ENCODE results near the gene ZNF841. TPM values are rescaled to one million over a fixed set of nuclear protein-coding genes. Genes with fewer than 3 reads are reported as not detected.
"Not testable (repeated sequence)": the region's sequence is repeated elsewhere in the genome, so short reads cannot be mapped to it uniquely, and the experiment has no call there.

ZNF841 gene
- total and polyA plus RNA-seq, 2 of the 13 experiments (the other 11 are each of a cell fraction or from before 2014, with no cell fraction given): 6.2 to 14.2 TPM

DNA sequence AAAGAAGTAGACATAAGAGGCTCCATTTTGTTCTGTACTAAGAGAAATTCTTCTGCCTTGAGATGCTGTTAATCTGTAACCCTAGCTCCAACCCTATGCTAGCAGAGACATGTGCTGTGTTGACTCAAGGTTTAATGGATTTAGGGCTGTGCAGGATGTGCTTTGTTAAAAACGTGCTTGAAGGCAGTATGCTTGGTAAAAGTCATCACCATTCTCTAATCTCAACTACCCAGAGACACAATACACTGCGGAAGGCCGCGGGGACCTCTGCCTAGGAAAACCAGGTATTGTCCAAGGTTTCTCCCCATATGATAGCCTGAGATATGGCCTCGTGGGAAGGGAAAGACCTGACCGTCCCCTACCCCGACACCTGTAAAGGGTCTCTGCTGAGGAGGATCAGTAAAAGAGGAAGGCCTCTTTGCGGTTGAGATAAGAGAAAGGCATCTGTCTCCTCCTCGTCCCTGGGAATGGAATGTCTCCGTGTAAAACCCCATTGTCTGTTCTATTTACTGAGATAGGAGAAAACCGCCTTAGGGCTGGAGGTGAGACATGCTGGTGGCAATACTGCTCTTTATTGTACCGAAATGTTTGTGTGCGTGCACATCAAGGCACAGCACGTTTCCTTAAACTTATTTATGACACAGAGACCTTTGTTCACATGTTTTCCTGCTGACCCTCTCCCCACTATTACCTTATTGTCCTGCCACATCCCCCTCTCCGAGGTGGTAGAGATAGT lies 69.1 kb downstream of the ZNF841 start (continued):
- TF ChIP-seq, protein P1, sequence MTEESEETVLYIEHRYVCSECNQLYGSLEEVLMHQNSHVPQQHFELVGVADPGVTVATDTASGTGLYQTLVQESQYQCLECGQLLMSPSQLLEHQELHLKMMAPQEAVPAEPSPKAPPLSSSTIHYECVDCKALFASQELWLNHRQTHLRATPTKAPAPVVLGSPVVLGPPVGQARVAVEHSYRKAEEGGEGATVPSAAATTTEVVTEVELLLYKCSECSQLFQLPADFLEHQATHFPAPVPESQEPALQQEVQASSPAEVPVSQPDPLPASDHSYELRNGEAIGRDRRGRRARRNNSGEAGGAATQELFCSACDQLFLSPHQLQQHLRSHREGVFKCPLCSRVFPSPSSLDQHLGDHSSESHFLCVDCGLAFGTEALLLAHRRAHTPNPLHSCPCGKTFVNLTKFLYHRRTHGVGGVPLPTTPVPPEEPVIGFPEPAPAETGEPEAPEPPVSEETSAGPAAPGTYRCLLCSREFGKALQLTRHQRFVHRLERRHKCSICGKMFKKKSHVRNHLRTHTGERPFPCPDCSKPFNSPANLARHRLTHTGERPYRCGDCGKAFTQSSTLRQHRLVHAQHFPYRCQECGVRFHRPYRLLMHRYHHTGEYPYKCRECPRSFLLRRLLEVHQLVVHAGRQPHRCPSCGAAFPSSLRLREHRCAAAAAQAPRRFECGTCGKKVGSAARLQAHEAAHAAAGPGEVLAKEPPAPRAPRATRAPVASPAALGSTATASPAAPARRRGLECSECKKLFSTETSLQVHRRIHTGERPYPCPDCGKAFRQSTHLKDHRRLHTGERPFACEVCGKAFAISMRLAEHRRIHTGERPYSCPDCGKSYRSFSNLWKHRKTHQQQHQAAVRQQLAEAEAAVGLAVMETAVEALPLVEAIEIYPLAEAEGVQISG (CRISPR knock-in tag; IDR thresholded peaks at IDR 0.05): peak; percentile 19; the same call in 1 of the 2 replicates
- TF ChIP-seq YEATS4 (CRISPR knock-in tag; IDR thresholded peaks at IDR 0.05; ENCODE audit: borderline replicate concordance) (peak; percentile 71; the same call in 1 of the 2 replicates), ZMYM4 (CRISPR knock-in tag; IDR thresholded peaks at IDR 0.05) (peak; percentile 60), ZSCAN29 (CRISPR knock-in tag; conservative IDR thresholded peaks at IDR 0.05) (0 out of 2 replicates have a peak, but pooled peaks have one; percentile 22), RFXAP (CRISPR knock-in tag; IDR thresholded peaks at IDR 0.05; ENCODE audit: borderline replicate concordance) (0 out of 2 replicates have a peak, but pooled peaks have one; percentile 23), ZSCAN21 (CRISPR knock-in tag; IDR thresholded peaks at IDR 0.05; ENCODE audit: borderline replicate concordance) (0 out of 2 replicates have a peak, but pooled peaks have one; percentile 10), KAT8 (CRISPR knock-in tag; IDR thresholded peaks at IDR 0.05) (0 out of 2 replicates have a peak, but pooled peaks have one; percentile 32), DMAP1 (CRISPR knock-in tag; IDR thresholded peaks at IDR 0.05) (peak; percentile 38), ZNF230 (CRISPR knock-in tag; IDR thresholded peaks at IDR 0.05) (peak; percentile 29; the same call in 1 of the 2 replicates), POGZ (CRISPR knock-in tag; IDR thresholded peaks at IDR 0.05) (peak; percentile 63; the same call in 1 of the 2 replicates), NR2F6 (IDR thresholded peaks at IDR 0.05) (0 out of 2 replicates have a peak, but pooled peaks have one; percentile 31), NR2F6 (CRISPR knock-in tag; IDR thresholded peaks at IDR 0.05) (peak; percentile 25; the same call in 1 of the 2 replicates), FOXA3 (CRISPR knock-in tag; IDR thresholded peaks at IDR 0.05) (peak; percentile 88), ZSCAN9 (CRISPR knock-in tag; IDR thresholded peaks at IDR 0.05; ENCODE audit: borderline replicate concordance) (0 out of 2 replicates have a peak, but pooled peaks have one; percentile 21)
- TF ChIP-seq, protein P2, sequence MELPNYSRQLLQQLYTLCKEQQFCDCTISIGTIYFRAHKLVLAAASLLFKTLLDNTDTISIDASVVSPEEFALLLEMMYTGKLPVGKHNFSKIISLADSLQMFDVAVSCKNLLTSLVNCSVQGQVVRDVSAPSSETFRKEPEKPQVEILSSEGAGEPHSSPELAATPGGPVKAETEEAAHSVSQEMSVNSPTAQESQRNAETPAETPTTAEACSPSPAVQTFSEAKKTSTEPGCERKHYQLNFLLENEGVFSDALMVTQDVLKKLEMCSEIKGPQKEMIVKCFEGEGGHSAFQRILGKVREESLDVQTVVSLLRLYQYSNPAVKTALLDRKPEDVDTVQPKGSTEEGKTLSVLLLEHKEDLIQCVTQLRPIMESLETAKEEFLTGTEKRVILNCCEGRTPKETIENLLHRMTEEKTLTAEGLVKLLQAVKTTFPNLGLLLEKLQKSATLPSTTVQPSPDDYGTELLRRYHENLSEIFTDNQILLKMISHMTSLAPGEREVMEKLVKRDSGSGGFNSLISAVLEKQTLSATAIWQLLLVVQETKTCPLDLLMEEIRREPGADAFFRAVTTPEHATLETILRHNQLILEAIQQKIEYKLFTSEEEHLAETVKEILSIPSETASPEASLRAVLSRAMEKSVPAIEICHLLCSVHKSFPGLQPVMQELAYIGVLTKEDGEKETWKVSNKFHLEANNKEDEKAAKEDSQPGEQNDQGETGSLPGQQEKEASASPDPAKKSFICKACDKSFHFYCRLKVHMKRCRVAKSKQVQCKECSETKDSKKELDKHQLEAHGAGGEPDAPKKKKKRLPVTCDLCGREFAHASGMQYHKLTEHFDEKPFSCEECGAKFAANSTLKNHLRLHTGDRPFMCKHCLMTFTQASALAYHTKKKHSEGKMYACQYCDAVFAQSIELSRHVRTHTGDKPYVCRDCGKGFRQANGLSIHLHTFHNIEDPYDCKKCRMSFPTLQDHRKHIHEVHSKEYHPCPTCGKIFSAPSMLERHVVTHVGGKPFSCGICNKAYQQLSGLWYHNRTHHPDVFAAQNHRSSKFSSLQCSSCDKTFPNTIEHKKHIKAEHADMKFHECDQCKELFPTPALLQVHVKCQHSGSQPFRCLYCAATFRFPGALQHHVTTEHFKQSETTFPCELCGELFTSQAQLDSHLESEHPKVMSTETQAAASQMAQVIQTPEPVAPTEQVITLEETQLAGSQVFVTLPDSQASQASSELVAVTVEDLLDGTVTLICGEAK (IDR thresholded peaks at IDR 0.05): not testable (repeated sequence)
- TF ChIP-seq, protein P2 (CRISPR knock-in tag; IDR thresholded peaks at IDR 0.05): peak; percentile 65; the same call in 1 of the 2 replicates
- TF ChIP-seq, protein P3, sequence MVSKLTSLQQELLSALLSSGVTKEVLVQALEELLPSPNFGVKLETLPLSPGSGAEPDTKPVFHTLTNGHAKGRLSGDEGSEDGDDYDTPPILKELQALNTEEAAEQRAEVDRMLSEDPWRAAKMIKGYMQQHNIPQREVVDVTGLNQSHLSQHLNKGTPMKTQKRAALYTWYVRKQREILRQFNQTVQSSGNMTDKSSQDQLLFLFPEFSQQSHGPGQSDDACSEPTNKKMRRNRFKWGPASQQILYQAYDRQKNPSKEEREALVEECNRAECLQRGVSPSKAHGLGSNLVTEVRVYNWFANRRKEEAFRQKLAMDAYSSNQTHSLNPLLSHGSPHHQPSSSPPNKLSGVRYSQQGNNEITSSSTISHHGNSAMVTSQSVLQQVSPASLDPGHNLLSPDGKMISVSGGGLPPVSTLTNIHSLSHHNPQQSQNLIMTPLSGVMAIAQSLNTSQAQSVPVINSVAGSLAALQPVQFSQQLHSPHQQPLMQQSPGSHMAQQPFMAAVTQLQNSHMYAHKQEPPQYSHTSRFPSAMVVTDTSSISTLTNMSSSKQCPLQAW (CRISPR knock-in tag; IDR thresholded peaks at IDR 0.05): peak; percentile 28; the same call in 1 of the 2 replicates

Data from HepG2 (cell line).